HG03064 (cell line): ENCODE measurements around the gene TRAPPC14.
"Not testable (repeated sequence)": the region's sequence is repeated elsewhere in the genome, so short reads cannot be mapped to it uniquely, and the experiment has no call there.

Experiments used
- ATAC-seq: cut with Tn5 transposase; IDR thresholded peaks from one replicate; pipeline ENCODE4 v1.9.1; 2021; ENCODE audit warnings: low read depth; ENCODE audit not compliant: unreplicated experiment

The TRAPPC14 gene

DNA sequence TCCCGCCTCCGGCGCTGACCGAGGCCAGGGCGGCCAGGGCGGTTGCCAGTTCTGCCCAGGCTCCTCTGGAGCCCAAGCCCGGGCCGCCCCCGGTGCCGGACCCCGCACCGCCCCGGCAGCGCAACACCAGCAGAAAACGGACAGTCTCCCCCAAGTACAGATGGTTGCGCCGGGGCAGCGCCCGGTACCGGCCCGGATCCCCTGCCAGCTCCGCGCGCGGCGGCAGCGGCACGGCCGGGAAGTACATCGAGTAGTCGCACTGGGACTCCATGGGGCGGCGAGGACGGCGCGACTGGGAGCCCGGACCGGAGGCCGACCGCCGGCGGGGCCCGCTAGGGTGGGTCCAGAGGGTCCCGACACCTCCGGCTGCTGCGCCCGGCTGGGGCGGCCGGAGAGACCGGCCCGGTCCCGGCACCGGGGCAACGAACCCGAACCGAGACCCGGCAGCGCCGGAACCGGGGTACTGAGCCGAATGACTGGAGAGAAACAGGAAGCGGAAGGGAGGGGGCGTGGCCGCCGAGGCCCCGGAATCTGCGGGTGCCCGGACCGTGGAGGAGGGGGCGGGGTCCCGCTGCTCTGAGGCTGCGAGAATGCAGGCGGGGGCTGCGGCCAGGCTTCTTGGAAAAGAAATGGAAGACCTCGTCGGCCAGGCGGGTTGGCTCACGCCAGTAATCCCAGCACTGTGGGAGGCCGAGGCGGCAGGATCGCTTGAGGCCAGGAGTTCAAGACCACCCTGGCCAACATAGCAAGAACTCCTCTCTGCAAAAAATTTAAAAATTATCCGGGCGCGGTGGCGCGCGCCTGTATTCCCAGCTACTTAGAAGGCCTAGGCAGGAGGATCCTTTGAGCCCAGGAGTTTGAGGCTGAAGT is at the start of gene TRAPPC14:
Gene TRAPPC14 (minus strand): TSS at position 495 of the 870 bp plus-strand sequence. CDS start 224 bp downstream, at position 271.
- peak; percentile 72 for ATAC-seq

- no peak for ATAC-seq
Measured at GRCh38 chr7:100204454-100204853, 45.9 kb upstream of the TRAPPC14 start.

DNA sequence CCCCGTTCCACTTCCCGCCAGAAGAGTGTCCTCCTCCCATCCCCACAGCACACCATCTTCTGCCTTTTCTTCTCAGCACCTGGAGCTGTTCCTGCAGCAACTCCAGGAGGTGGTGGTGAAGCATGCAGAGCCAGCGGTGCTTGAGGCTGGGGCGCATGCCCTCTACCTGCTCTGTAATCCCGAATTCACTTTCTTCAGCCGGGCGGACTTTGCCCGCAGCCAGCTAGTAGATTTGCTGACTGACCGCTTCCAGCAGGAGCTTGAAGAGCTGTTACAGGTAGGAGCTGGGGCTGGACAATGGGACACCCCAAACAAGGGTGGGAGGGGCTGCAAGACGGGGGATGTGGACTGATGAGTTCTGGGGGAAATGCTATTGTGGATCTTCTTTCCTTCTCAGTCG is 42.2 kb upstream of the TRAPPC14 start:
- no peak for ATAC-seq

DNA sequence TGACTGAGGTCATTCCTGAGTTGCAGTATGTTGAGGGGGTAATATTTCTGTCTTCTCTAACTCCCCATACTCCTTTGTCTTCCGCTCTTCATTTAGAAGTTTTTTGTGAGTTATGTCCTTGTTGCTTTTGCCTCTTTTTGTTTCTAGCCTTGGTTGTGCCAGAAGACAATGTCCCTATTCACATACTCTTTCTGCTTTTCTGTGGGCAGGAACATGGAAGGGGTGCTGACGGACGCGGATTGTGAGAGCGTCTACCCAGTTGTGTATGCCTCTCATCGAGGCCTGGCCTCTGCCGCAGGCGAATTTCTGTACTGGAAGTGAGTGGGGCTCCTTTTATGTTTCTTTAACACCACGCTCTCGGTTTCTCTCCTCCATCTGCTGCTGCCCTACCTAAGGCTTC is 39.7 kb upstream of the TRAPPC14 start:
- ATAC-seq, result no peak

GRCh38 chr7:100195901-100196322 is 37.4 kb upstream of the TRAPPC14 start:
- ATAC-seq, result not testable (repeated sequence)

- ATAC-seq, result no peak
Measured at GRCh38 chr7:100195222-100195621, 36.7 kb upstream of the TRAPPC14 start.

GRCh38 chr7:100192969-100193368 is 34.4 kb upstream of the TRAPPC14 start:
- no peak for ATAC-seq

DNA sequence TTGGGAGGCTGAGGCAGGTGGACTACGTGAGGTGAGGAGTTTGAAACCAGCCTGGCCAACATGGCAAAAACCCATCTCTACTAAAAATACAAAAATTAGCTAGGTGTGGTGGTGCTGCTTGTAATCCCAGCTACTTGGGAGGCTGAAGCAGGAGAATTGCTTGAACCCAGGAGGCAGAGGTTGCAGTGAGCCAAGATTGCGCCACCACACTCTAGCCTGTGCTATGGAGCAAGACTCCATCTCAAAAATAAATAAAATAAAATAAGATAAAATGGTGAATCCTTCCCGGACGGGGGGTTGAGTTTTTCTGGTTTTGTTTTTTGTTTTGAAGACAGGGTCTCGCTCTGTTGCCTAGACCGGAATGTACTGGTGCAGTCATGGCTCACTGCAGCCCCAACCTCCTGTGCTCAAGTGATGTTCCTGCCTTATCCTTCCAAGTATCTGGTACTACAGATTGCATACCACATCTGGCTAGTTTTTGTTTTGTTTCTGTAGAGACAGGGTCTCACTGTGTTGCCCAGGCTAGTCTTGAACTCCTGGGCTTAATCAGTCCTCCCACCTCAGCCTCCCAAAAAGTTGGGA is 33.8 kb upstream of the TRAPPC14 start:
- ATAC-seq, result not testable (repeated sequence)

DNA sequence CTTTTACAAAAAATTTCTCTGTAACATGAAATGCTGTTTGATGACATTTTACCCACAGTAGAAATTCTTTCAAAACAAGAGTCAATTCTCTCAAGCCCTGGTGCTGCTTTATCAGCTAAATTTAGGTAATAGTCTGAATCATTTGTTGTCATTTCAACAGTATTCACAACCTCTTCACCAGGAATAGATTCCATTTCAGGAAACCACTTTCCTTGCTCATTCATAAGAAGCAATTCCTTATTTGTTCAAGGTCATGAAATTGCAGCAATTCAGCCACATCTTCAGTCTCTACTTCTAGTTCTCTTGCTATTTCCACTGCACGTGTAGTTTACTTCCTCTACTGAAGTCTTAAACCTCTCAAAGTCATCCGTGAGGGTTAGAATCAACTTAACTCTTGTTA is 33.3 kb upstream of the TRAPPC14 start:
- no peak for ATAC-seq

GRCh38 chr7:100190048-100190711 is 31.7 kb upstream of the TRAPPC14 start:
- ATAC-seq, result no peak

DNA sequence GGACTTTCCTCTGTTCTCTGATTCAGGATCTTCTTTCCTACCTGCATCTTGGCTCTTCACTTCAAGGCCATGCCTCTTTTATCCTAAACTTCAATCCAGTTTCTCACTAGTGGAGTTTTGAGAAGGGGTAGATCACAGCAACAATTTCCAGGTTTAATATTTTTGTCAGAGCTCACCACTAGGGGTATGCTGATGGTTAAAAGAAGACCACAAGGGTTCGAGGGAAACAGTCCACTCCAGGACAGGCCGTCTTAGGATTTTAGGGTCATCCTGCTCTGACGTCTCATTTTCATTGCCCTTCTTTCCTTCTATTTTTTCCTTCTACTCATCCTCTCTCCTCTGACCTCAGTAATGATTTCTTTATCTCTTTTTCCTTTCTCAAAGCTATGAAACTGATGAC is 30.5 kb upstream of the TRAPPC14 start:
- ATAC-seq, result no peak

DNA sequence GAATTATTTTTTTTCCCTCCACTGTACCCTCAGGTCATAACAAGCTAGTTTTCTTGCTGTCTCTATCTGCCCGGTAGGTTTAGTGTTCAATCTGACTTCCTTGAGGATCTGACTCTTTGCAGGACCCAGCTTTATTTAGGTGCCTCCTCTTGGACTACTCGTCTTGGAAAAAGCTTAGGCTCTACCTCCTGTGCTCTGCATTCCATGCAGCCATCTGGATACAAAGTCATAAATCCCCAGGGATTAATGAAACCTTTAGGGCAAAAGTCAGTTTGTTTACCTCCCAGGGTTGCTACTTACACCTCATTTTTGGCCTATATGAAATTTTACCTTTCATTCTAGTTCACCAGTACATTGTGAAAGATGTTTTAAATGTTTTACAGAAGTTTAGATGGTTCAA is 27.2 kb upstream of the TRAPPC14 start:
- no peak for ATAC-seq

GRCh38 chr7:100183090-100183489 is 24.6 kb upstream of the TRAPPC14 start:
- ATAC-seq, result not testable (repeated sequence)

GRCh38 chr7:100182616-100183015 is 24.1 kb upstream of the TRAPPC14 start:
- not testable (repeated sequence) for ATAC-seq

GRCh38 chr7:100180084-100180483 is 21.6 kb upstream of the TRAPPC14 start:
- not testable (repeated sequence) for ATAC-seq

DNA sequence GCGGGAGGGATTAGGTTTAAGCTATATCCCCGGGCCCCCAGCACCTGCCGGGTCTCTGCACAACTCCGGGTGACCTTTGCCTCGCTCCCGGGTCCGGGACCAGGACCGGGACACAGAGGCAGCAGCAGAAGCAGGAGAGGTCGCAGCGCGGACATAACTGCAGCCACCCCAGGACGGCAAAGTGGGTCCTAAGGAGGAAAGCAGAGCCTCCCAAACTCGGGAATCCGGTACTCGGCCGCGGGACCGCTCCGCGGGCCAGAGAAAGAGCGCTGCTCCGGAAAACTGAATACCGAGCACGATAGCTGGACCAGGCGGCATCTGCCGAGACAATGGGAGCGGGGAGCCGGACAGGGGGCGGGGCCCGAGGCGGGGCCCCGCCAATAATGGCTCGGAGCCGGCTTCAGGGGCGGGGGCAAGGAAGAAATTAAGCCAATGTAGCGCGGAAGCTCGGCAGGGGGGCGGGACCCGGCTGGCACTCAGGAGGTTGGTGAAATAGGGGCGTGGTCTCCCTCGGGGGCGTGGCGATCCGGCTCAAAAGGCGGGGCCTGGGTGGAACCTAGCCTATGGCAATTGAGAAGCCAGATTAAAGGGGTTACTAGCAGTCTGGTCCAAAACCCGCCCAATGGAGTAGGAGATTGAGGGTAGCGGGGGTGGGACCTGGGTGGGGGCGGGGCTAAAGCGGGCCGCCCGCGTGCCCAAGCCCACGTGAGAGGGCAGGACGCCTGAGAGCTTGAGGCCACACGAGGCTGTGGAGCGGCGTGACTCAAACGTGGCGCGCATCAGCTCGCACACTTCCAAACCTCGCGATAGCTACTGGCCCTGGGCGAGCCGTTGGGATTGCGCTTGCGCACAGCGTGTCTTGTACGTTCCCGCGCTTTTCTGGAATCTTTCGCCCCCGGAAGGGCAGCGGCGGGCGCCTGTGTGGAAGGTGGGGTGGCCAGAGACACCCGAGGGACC is 18.8 kb upstream of the TRAPPC14 start, which contains the start of the genes GPC2 and STAG3:
Gene GPC2 (minus strand): TSS at position 337 of the 957 bp plus-strand sequence. CDS start 182 bp downstream, at position 155.
Gene STAG3 (plus strand): TSS at position 874 of the 957 bp plus-strand sequence. CDS start 2,639 bp downstream, outside the sequence.
- ATAC-seq, result peak; percentile 82

DNA sequence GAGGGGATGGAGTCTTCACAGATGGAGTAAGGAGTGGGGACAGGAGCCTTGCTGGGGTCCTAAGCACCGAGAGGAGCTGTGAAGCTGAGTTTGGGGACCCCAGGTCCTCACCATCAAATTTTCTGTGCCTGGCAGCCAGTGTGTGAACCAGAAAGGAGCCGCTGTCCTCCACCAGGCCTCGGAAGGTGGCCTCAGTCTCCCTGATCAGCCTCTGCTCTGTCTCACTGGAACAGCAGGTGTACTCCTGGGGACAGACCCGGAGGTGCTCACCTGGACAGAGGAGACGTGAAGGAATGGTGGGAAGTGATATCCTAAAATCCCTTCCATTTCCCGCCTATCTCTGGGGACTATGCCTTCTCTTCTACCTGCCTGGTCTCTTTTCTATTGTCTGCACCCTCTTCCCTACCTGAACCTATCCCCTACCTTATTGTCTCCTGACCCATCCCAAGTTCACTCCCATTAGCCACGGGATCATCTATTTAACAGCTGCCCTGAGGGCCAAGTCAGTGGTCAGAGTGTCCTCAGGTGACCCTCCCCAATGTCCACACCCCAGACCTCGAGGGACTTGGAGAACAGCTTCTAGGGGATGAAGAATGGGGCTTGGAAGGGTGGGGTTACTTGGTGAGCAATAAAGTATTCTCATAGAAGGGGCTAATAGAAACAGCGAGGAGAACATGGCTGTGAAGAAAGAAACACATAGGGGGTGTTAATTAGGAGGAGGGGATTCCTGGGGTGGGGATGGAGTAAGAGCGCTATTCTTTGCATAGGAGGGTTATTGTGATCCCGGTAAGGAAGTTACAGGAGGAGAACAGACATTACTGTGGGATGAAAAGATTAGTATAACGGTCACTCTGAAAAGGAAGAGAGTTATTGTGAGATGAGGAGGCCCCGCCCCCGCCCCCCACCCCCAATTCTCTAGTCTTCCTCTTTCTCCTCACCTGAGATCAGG is 17.8 kb upstream of the TRAPPC14 start:
- ATAC-seq, result no peak

DNA sequence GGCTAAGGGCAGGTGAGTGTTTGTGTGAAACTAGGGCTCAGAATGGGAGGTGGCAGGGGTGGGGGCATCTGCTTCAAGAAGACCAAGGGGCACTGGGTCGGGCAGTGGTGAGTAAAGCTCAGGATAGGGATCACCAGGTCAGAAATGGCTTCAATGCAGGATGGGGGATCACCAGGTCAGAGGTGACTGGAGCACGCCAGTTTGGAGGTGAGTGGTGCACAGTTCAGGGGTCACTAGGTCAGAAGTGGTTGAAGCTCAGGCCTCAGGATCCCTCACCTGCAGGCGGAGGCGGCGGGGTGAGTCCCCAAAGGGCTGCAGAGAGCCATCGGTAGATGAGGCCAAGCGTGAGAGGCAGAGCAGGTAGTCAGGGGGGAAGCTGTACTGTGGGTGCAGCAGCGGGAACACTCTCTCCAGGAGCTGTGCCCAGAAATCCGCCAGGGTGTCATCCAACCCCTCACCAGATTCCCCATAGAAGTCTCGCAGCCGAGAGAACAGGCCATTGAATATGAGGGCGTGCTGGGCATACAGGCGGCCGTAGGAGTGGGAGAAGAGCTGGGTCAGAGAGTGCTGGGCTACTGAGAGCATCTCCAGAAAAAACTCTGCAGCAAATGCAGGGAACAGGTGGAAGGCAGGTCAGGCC is 16.9 kb upstream of the TRAPPC14 start:
- ATAC-seq, result no peak
